ENCODE results near the gene NTF3. TPM values are rescaled to one million over a fixed set of nuclear protein-coding genes. Genes with fewer than 3 reads are reported as not detected.

Gene NTF3
- total RNA-seq, 1 donor from 2014 or later, result 0.33 TPM

GRCh38 chr12:5505116-5505515 lies 73.2 kb downstream of the NTF3 start:
- no peaks in the 10 kb centered on the region for H3K9me3 Mint-ChIP-seq
- no peaks in the 10 kb centered on the region for H3K36me3 Mint-ChIP-seq (ENCODE audit: low read depth)
- no peak for DNase-seq (ENCODE audit: low read depth, low spot score)
- TF ChIP-seq CTCF (conservative IDR thresholded peaks at IDR 0.05), result no peak
- H3K4me1 Mint-ChIP-seq, result no peaks in the 10 kb centered on the region
- no peak overlapping the region for H3K27ac Mint-ChIP-seq (ENCODE audit: unreplicated experiment)
- no peak overlapping the region for H3K4me3 Mint-ChIP-seq
- H3K27me3 Mint-ChIP-seq (ENCODE audit: low read depth), result peaks cover 5% of the 10 kb centered on the region

GRCh38 chr12:5505751-5506150 lies 73.8 kb downstream of the NTF3 start:
- no peak for TF ChIP-seq CTCF (conservative IDR thresholded peaks at IDR 0.05)
- DNase-seq (ENCODE audit: low read depth, low spot score), result no peak
- peaks cover 3% of the 10 kb centered on the region for H3K27me3 Mint-ChIP-seq (ENCODE audit: low read depth)
- H3K36me3 Mint-ChIP-seq (ENCODE audit: low read depth), result no peaks in the 10 kb centered on the region
- H3K4me1 Mint-ChIP-seq, result no peaks in the 10 kb centered on the region
- H3K9me3 Mint-ChIP-seq, result no peaks in the 10 kb centered on the region
- H3K27ac Mint-ChIP-seq (ENCODE audit: unreplicated experiment), result no peak overlapping the region
- H3K4me3 Mint-ChIP-seq, result no peak overlapping the region

GRCh38 chr12:5506295-5506694 lies 74.4 kb downstream of the NTF3 start:
- H3K4me3 Mint-ChIP-seq, result no peak overlapping the region
- no peak overlapping the region for H3K27ac Mint-ChIP-seq (ENCODE audit: unreplicated experiment)
- peaks cover 7% of the 10 kb centered on the region for H3K27me3 Mint-ChIP-seq (ENCODE audit: low read depth)
- no peak for TF ChIP-seq CTCF (conservative IDR thresholded peaks at IDR 0.05)
- no peak for DNase-seq (ENCODE audit: low read depth, low spot score)
- H3K36me3 Mint-ChIP-seq (ENCODE audit: low read depth), result no peaks in the 10 kb centered on the region
- H3K9me3 Mint-ChIP-seq, result no peaks in the 10 kb centered on the region
- no peaks in the 10 kb centered on the region for H3K4me1 Mint-ChIP-seq

GRCh38 chr12:5506821-5507231 lies 74.9 kb downstream of the NTF3 start:
- Mint-ChIP-seq H3K27me3 (ENCODE audit: low read depth) (peaks cover 12% of the 10 kb centered on the region), H3K4me1 (no peaks in the 10 kb centered on the region), H3K36me3 (ENCODE audit: low read depth) (no peaks in the 10 kb centered on the region), H3K9me3 (no peaks in the 10 kb centered on the region), H3K27ac (ENCODE audit: unreplicated experiment) (no peak overlapping the region), H3K4me3 (no peak overlapping the region)
- no peak for TF ChIP-seq CTCF (conservative IDR thresholded peaks at IDR 0.05)
- no peak for DNase-seq (ENCODE audit: low read depth, low spot score)

GRCh38 chr12:5507401-5507935 lies 75.6 kb downstream of the NTF3 start:
- no peak overlapping the region for H3K27ac Mint-ChIP-seq (ENCODE audit: unreplicated experiment)
- DNase-seq (ENCODE audit: low read depth, low spot score), result no peak
- peaks cover 17% of the 10 kb centered on the region for H3K27me3 Mint-ChIP-seq (ENCODE audit: low read depth)
- no peaks in the 10 kb centered on the region for H3K36me3 Mint-ChIP-seq (ENCODE audit: low read depth)
- no peaks in the 10 kb centered on the region for H3K4me1 Mint-ChIP-seq
- H3K9me3 Mint-ChIP-seq, result no peaks in the 10 kb centered on the region
- no peak overlapping the region for H3K4me3 Mint-ChIP-seq
- no peak for TF ChIP-seq CTCF (conservative IDR thresholded peaks at IDR 0.05)
